Stimulated activated CD4-positive, alpha-beta T cell treated with anti-CD3 and anti-CD28 coated beads, Interleukin-1b, Interleukin-23, amount 100 ng/mL, for 1 hour (primary cell): ENCODE results near the gene FRMPD3.

ENCODE experiments used
- DNase-seq, 2 donors: peaks; one replicate each; pipeline ENCODE4 v3.0.0-alpha.2; 2020; ENCODE audit warnings: low read depth in 2 of 2

The FRMPD3 gene

DNA sequence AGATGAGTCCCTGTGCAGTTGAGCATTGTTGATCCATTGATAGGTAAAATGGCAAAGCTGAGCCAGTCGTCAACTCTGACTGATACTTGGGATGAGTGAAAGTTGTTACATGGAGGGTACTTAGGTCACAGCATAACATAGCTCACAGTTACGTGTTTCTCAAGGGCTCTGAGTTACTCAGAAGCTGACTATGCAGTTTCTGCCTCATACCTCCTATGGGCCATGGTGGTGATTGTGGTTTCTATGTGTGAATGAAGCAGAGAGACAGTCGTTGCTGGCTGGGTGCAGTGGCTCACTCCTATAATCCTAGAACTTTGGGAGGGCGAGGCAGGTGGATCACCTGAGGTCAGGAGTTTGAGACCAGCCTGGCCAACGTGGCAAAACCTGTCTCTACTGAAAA lies 30.8 kb downstream of the FRMPD3 start:
- DNase-seq, result no peak

DNA sequence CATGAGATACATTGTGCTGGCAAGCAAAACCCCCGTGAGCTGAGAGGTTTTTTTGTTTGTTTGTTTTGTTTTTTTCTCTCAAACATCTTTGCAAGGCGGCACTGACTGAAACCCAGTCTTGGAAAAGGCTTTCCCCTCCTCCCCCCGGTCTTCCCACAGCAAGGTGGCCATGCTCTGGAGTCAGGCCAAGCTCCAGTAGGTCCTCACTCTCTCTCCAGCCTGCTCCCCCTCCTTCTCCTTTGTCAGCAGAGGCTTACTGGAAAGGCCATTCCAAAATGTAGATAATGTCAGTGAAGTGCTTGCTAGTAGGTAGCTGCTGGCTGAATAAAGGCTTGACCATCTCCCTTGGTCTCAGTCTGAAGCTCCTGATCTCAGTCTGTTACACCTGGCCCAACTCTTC lies 32.6 kb downstream of the FRMPD3 start:
- no peak for DNase-seq

DNA sequence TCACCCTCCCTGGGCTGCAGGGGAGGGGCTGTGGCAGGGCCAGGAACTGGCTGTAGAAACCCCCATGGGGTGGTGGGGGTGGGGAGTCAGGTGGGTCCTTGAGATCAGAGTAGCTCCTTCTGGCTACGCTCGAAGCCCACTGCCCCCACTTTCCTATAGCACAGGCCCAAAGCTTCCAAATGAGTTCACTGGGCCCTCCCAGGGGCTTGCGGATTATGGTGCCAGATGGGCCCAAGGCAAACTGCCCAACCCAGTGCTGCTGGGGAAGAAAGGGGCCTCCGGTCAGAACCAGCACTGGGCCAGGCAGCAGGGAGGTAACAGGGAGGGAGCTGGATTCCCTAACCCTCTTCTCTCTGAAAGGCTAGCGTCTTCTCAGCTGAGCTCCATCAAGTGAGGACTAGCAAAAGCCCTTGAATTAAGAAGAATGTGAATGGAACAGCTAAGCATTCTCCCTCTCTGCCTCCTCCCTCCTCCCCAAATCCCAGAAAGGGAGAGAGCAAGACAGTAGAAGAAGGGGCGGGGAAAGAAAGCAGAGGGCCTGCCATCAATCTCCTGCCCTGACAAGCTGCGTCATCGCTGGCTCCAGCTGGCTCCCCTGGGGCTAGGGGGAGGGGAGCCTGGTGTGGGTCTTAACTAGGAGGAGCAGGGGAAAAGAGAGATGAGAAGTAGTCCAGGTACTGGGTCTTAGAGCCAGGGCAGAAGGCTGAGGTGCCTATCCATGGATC lies 34.7 kb downstream of the FRMPD3 start:
- no peak for DNase-seq

DNA sequence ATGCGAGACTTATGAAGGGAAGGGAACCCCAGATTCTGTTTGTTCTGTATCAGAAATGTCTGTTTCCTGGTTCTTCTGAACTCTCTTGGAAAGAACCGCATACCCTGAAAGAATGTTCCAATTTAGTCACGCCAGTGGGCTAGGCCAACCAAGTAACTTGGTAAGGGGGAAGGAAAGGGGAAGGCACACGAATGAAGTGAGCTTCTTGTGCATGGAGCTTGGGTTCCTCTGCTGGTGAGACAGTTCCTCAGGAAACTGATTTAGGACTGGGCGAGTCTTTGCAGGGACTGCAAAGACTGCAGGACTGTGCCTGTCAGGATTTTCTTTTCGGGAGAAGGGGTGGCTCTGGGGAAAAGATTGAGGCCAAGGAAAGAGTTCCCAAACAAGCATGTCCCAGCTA lies 35.6 kb downstream of the FRMPD3 start:
- DNase-seq, result no peak

DNA sequence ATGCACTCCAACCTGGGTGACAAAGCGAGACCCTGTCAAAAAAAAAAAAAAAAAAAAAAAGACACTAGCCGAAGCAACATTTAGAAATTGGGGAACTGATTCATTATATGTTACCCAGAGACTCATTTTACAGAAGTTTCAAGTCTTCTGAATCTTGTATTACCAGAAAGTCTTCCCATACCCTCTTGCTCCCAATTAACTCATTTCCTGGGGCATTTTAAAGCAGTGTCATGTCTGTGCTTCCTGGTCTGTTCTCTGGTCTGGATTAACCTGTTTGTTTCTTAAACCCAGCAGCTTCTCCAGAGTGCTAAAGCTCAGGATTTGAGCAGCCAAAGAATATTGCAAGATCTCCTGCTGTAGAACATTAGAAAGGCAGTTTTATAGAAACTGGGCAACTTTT lies 43.7 kb downstream of the FRMPD3 start:
- no peak for DNase-seq

DNA sequence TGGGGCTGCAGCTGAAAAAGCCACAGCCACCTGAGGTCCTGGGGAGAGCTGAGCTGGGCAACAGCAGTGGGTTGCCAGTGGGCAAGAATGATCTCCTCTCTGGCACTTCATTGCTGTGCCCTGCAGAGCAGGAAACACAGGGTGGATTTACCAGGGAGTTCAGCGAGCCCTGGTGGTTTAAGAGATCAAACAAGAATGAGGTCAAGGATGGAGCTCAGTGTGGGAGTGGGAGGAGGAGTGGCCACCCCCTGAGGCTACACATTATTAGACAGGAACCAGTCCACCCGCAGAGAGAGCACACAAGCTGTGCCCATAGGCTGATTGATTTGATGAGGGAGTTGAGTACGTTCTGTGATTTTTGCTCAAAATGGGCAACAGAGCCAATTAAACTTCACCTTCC lies 47.3 kb downstream of the FRMPD3 start:
- no peak for DNase-seq
